ENCODE measurements around the gene HMGB3.
"Not testable (repeated sequence)": the region's sequence is repeated elsewhere in the genome, so short reads cannot be mapped to it uniquely, and the experiment has no call there.

Gene HMGB3

DNA sequence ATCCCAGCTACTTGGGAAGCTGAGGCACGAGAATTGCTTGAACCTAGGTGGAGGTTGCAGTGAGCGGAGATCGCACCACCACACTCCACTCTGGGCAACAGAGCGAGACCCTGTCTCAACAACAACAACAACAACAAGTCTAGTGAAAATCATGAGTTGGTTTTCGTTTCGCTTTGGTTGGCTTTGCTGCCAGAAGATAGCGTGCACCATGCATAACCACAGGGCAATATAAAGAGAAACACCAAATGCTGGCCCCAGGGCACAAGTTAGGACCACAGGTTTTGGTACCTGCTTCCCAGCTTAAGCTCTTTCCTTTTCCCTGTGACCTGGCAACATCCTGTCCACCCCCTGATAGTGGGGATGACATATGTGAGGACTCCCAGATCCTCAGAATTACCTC lies 21.5 kb upstream of the HMGB3 start:
- no peak overlapping the region for H3K27ac ChIP-seq (replicated peaks)
- H3K4me3 ChIP-seq (replicated peaks; ENCODE audit: insufficient read depth, low read length), result no peak overlapping the region
- H3K27me3 ChIP-seq (ENCODE audit: insufficient read depth, poor library complexity, severe bottlenecking), result no peaks in the 10 kb centered on the region
- DNase-seq (ENCODE audit: low read depth in 1 of 2, low spot score in 1 of 2), result no peak
- TF ChIP-seq POLR2AphosphoS5 (IDR thresholded peaks at IDR 0.05; ENCODE audit: low read depth) (no peak), GABPA (IDR thresholded peaks at IDR 0.05; ENCODE audit: low read depth) (no peak), SPI1 (IDR thresholded peaks at IDR 0.05; ENCODE audit: borderline replicate concordance, low read depth) (no peak)
- TF ChIP-seq, protein P1, sequence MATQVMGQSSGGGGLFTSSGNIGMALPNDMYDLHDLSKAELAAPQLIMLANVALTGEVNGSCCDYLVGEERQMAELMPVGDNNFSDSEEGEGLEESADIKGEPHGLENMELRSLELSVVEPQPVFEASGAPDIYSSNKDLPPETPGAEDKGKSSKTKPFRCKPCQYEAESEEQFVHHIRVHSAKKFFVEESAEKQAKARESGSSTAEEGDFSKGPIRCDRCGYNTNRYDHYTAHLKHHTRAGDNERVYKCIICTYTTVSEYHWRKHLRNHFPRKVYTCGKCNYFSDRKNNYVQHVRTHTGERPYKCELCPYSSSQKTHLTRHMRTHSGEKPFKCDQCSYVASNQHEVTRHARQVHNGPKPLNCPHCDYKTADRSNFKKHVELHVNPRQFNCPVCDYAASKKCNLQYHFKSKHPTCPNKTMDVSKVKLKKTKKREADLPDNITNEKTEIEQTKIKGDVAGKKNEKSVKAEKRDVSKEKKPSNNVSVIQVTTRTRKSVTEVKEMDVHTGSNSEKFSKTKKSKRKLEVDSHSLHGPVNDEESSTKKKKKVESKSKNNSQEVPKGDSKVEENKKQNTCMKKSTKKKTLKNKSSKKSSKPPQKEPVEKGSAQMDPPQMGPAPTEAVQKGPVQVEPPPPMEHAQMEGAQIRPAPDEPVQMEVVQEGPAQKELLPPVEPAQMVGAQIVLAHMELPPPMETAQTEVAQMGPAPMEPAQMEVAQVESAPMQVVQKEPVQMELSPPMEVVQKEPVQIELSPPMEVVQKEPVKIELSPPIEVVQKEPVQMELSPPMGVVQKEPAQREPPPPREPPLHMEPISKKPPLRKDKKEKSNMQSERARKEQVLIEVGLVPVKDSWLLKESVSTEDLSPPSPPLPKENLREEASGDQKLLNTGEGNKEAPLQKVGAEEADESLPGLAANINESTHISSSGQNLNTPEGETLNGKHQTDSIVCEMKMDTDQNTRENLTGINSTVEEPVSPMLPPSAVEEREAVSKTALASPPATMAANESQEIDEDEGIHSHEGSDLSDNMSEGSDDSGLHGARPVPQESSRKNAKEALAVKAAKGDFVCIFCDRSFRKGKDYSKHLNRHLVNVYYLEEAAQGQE (IDR thresholded peaks at IDR 0.05; ENCODE audit: insufficient replicate concordance, low read depth), result no peak
- TF ChIP-seq, protein P2, sequence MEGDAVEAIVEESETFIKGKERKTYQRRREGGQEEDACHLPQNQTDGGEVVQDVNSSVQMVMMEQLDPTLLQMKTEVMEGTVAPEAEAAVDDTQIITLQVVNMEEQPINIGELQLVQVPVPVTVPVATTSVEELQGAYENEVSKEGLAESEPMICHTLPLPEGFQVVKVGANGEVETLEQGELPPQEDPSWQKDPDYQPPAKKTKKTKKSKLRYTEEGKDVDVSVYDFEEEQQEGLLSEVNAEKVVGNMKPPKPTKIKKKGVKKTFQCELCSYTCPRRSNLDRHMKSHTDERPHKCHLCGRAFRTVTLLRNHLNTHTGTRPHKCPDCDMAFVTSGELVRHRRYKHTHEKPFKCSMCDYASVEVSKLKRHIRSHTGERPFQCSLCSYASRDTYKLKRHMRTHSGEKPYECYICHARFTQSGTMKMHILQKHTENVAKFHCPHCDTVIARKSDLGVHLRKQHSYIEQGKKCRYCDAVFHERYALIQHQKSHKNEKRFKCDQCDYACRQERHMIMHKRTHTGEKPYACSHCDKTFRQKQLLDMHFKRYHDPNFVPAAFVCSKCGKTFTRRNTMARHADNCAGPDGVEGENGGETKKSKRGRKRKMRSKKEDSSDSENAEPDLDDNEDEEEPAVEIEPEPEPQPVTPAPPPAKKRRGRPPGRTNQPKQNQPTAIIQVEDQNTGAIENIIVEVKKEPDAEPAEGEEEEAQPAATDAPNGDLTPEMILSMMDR (IDR thresholded peaks at IDR 0.05; ENCODE audit: insufficient read depth, low read length), result no peak

DNA sequence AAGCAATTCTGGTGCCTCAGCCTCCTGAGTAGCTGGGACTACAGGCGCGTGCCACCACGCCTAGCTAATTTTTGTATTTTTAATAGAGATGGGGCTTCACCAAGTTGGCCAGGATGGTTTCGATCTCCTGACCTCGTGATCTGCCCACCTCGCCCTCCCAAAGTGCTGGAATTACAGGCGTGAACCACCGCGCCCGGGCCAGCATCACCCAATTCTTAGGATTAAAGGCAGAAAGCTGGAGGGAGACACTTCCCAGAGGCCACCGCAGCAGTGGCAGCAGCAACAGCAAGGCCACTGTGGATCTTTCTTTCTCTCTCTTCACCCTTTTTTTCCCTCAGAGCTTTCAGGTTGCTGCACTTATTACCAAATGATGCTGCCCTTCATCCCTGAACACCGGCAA lies 18.7 kb upstream of the HMGB3 start:
- not testable (repeated sequence) for H3K27ac ChIP-seq (replicated peaks); DNase-seq (ENCODE audit: low read depth in 1 of 2, low spot score in 1 of 2); H3K27me3 ChIP-seq (ENCODE audit: insufficient read depth, poor library complexity, severe bottlenecking); H3K4me3 ChIP-seq (replicated peaks; ENCODE audit: insufficient read depth, low read length)

DNA sequence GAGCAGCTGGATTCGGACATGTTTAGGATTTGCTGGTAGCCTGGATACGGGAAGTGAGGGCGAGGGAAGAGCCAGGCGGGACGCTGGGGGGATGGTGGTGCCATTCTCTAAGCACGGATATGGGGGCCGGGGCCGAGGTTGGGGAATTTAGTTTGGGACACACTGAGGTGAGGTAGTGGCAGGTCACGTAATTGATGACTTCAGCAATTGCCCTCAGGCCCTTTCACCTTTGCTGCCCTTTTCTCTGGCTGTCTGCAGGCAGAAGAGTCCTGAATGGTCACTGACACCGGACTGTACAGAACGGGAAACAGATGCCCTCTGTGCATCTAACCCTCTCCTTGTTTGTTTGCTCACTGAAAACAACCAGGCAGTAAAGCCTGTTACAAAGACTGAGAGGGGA lies 16.9 kb upstream of the HMGB3 start:
- H3K27ac ChIP-seq (replicated peaks), result no peak overlapping the region
- no peaks in the 10 kb centered on the region for H3K27me3 ChIP-seq (ENCODE audit: insufficient read depth, poor library complexity, severe bottlenecking)
- DNase-seq (ENCODE audit: low read depth in 1 of 2, low spot score in 1 of 2), result no peak
- no peak for TF ChIP-seq POLR2AphosphoS5 (IDR thresholded peaks at IDR 0.05; ENCODE audit: low read depth)
- TF ChIP-seq GABPA (IDR thresholded peaks at IDR 0.05; ENCODE audit: low read depth), result no peak
- TF ChIP-seq SPI1 (IDR thresholded peaks at IDR 0.05; ENCODE audit: borderline replicate concordance, low read depth), result no peak
- TF ChIP-seq, protein P1 (IDR thresholded peaks at IDR 0.05; ENCODE audit: insufficient replicate concordance, low read depth), result no peak
- TF ChIP-seq, protein P2 (IDR thresholded peaks at IDR 0.05; ENCODE audit: insufficient read depth, low read length), result no peak
- H3K4me3 ChIP-seq (replicated peaks; ENCODE audit: insufficient read depth, low read length), result no peak overlapping the region

DNA sequence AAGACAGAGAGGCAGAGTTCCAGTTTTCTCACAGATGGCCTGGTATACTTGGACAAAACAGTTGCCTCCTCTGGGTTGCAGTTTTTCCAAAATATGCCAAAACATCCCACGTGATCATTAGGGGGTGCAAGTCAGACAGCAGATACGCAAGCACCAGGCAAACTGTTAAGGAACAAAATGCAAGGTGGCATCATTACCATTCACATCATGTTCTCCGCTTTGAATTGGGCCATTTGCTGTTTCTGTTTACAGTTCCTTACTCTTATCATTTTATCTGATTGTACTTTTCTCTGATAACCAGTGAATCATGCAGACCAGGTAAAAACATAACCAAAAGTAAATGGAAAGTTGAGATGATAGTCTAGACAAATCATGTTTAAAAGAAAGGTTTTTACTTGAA lies 16.4 kb upstream of the HMGB3 start:
- TF ChIP-seq, protein P2 (IDR thresholded peaks at IDR 0.05; ENCODE audit: insufficient read depth, low read length), result no peak
- TF ChIP-seq GABPA (IDR thresholded peaks at IDR 0.05; ENCODE audit: low read depth), result no peak
- no peak overlapping the region for H3K4me3 ChIP-seq (replicated peaks; ENCODE audit: insufficient read depth, low read length)
- H3K27me3 ChIP-seq (ENCODE audit: insufficient read depth, poor library complexity, severe bottlenecking), result no peaks in the 10 kb centered on the region
- DNase-seq (ENCODE audit: low read depth in 1 of 2, low spot score in 1 of 2), result no peak
- H3K27ac ChIP-seq (replicated peaks), result no peak overlapping the region

All from HL-60 (cell line).